Skeletal muscle satellite cell (primary cell): Measurements from ENCODE around the gene ALDH3A2.

ENCODE experiments used
- H3K27me3 ChIP-seq: 2 replicates; pipeline ENCODE4 v1.7.0; 2013; ENCODE audit warnings: low read length; ENCODE audit not compliant: control insufficient read depth, insufficient read depth
- H3K36me3 ChIP-seq: 2 replicates; pipeline ENCODE4 v1.7.0; 2013; ENCODE audit warnings: mild to moderate bottlenecking, control low read depth, low read length; ENCODE audit not compliant: insufficient read depth
- H3K4me1 ChIP-seq: 2 replicates; pipeline ENCODE4 v1.7.0; 2013; ENCODE audit warnings: low read length; ENCODE audit not compliant: control insufficient read depth, insufficient read depth
- H3K4me2 ChIP-seq: 2 replicates; pipeline ENCODE4 v1.7.0; 2013; ENCODE audit warnings: mild to moderate bottlenecking, low read length
- H3K4me3 ChIP-seq: 2 replicates; pipeline ENCODE4 v1.7.0; 2013; ENCODE audit warnings: low read length
- H3K9ac ChIP-seq: 2 replicates; pipeline ENCODE4 v1.7.0; 2013; ENCODE audit warnings: mild to moderate bottlenecking, low read depth, low read length, moderate library complexity
- H3K9me3 ChIP-seq: replicated peaks from 2 replicates; pipeline ENCODE4 v1.7.0; 2013; ENCODE audit warnings: mild to moderate bottlenecking, control low read depth, low read length

Gene ALDH3A2

GRCh38 chr17:19652595-19652994 lies 4.0 kb downstream of the ALDH3A2 start:
- H3K9me3 ChIP-seq: no peaks in the 10 kb centered on the region
- H3K4me2 ChIP-seq: peak overlapping the region; percentile 89
- peaks cover 32% of the 10 kb centered on the region for H3K36me3 ChIP-seq
- H3K27me3 ChIP-seq: no peaks in the 10 kb centered on the region
- no peak overlapping the region for H3K4me3 ChIP-seq
- H3K4me1 ChIP-seq: peaks cover 28% of the 10 kb centered on the region
- H3K9ac ChIP-seq: no peak overlapping the region

DNA sequence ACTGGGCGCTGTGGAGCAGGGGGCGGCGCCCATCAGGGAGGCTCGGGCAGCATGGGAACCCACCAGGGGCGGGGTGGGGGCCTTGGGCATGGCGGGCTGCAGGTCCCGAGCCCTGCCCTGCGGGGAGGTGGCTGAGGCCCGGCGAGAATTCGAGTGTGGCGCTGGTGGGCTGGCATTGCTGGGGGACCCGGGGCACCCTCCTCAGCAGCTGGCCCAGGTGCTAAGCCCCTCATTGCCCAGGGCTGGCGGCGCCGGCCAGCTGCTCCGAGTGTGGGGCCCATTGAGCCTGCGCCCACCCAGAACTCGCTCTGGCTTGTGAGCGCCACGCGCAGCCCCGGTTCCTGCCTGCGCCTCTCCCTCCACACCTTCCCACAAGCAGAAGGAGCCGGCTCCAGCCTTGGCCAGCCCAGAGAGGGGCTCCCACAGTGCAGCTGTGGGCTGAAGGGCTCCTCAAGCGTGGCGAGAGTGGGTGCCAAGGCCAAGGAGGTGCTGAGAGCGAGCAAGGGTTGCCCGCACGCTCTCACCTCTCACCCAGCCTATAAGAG lies 5.9 kb downstream of the ALDH3A2 start:
- peaks cover 36% of the 10 kb centered on the region for H3K36me3 ChIP-seq
- no peaks in the 10 kb centered on the region for H3K9me3 ChIP-seq
- no peak overlapping the region for H3K9ac ChIP-seq
- no peak overlapping the region for H3K4me3 ChIP-seq
- H3K4me1 ChIP-seq: peaks cover 23% of the 10 kb centered on the region
- H3K27me3 ChIP-seq: no peaks in the 10 kb centered on the region
- H3K4me2 ChIP-seq: no peak overlapping the region

DNA sequence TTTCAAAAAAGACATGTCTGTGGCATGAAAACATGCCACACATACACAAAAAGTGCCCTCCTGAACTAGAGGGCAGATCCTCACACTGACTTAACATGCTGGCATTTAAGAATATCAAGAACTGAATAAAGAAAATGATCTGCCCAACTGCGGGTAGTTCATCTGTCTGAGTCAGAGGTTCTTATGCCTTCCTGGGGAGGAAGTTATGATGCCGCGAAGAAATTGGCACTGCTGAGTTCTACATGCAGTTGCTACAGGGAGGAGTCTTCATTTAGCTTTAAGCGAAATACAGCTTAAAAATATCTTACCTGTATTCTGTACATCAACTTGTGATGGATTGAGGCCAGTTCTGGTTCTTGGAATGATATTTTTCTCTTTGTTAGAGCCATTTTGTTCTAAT lies 6.3 kb downstream of the ALDH3A2 start:
- peaks cover 23% of the 10 kb centered on the region for H3K4me1 ChIP-seq
- H3K9ac ChIP-seq: no peak overlapping the region
- H3K36me3 ChIP-seq: peaks cover 37% of the 10 kb centered on the region
- H3K9me3 ChIP-seq: no peaks in the 10 kb centered on the region
- no peak overlapping the region for H3K4me3 ChIP-seq
- H3K4me2 ChIP-seq: no peak overlapping the region
- no peaks in the 10 kb centered on the region for H3K27me3 ChIP-seq

DNA sequence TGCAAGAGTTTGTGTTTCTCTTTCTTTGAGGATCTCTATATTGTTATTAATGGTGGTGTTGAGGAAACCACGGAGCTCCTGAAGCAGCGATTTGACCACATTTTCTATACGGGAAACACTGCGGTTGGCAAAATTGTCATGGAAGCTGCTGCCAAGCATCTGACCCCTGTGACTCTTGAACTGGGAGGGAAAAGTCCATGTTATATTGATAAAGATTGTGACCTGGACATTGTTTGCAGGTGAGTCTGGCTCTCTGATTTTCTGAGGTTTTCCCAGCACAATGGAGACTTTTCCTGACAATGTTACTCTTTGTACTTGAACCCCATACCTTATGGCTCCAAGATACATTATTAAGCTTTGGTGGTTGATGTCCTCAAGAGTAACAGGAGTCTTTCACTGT lies 7.8 kb downstream of the ALDH3A2 start:
- Histone ChIP-seq H3K4me3 (no peak overlapping the region), H3K36me3 (peaks cover 48% of the 10 kb centered on the region), H3K9me3 (no peaks in the 10 kb centered on the region)

GRCh38 chr17:19656851-19657581 lies 8.5 kb downstream of the ALDH3A2 start:
- Histone ChIP-seq H3K9me3 (no peaks in the 10 kb centered on the region), H3K36me3 (peaks cover 46% of the 10 kb centered on the region), H3K4me3 (no peak overlapping the region), H3K9ac (no peak overlapping the region), H3K27me3 (no peaks in the 10 kb centered on the region), H3K4me1 (peaks cover 11% of the 10 kb centered on the region), H3K4me2 (no peak overlapping the region)

More for the DNA sequence above, 7.8 kb downstream of the ALDH3A2 start:
- Histone ChIP-seq H3K4me1 (peaks cover 18% of the 10 kb centered on the region), H3K27me3 (no peaks in the 10 kb centered on the region), H3K9ac (no peak overlapping the region), H3K4me2 (no peak overlapping the region)

DNA sequence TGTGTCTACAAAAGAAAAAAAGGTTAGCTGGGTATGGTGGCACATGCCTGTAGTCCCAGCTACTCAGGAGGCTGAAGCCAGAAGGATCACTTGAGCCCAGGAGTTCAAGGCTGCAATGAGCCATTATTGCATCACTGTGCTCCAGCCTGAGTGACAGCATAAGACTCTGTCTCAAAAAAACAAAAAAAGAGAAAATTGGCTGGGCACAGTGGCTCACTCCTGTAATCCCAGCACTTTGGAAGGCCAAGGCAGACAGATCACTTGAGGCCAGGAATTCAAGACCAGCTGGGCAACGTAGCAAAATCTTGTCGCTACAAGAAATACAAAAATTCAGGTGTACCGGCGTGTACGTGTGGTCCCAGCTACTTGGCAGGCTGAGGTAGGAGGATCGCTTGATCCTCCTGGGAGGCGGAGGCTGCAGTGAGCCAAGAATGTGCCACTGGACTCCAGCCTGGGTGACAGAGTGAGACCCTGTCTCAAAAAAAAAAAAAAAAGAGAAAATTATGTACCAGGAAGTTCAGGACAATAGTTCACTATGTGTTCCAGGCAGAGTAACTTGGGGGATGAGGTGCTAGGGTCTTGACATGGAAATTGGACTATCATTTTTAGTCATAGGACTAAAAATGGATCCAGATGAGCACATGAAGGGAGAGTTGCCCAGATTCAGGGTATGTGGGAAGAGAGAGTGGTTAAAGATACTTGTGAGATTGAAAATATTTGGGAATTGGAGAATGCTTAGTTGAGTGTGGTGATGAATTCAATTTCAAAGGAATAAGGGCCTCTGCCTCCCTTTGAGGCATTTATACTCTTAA lies 11.0 kb downstream of the ALDH3A2 start:
- H3K9me3 ChIP-seq: no peaks in the 10 kb centered on the region
- H3K27me3 ChIP-seq: no peaks in the 10 kb centered on the region
- no peaks in the 10 kb centered on the region for H3K4me1 ChIP-seq
- H3K4me3 ChIP-seq: no peak overlapping the region
- peaks cover 65% of the 10 kb centered on the region for H3K36me3 ChIP-seq
- no peak overlapping the region for H3K4me2 ChIP-seq
- no peak overlapping the region for H3K9ac ChIP-seq

DNA sequence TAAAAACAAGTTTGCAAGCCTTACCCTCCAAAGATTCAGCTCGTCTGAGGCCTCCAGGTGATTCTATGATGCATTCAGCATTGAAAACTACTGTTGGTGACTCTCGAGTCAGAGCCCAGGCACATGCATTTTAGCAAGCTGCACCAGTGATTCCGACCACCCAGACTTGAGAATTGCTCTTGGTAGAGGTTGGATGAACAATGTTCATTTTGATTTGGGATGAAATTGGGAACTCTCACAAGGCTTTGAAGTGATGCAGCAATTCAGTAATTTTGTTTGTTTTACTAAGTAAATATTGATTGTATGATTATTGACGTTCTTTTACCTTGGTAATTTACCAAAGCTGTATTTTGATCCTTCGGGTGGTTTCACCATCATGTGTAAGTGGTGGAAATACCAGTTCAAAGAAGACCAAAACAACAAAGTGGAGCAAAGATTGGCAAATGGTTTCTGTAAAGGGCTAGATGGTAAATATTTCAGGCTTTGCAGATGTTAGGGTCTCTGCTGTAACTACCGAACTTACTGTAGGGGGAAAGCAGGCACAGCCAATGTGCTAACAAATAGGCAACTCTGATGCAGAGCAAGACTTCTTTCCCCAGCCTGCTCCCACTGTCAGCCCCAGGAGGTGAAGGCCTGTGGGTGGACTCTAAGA lies 11.8 kb downstream of the ALDH3A2 start:
- Histone ChIP-seq H3K9ac (no peak overlapping the region), H3K36me3 (peaks cover 63% of the 10 kb centered on the region), H3K4me3 (no peak overlapping the region), H3K4me2 (no peak overlapping the region), H3K27me3 (no peaks in the 10 kb centered on the region), H3K9me3 (no peaks in the 10 kb centered on the region), H3K4me1 (no peaks in the 10 kb centered on the region)

DNA sequence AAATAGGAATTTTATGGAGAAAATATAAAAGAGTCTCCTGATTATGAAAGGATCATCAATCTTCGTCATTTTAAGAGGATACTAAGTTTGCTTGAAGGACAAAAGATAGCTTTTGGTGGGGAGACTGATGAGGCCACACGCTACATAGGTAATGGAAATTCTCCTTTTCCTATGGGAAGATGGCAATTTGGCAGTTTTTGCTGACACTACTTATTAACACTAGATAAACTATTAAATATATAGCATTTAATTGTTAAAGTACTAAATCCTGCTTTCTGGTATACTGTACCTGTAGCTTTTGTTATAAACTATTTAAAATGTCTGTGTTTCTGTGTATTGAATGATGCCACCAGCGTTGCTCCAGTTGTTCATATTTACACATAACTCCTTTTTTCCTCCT lies 12.6 kb downstream of the ALDH3A2 start:
- H3K9ac ChIP-seq: no peak overlapping the region

GRCh38 chr17:19663097-19663496 lies 14.5 kb downstream of the ALDH3A2 start:
- H3K36me3 ChIP-seq: peaks cover 48% of the 10 kb centered on the region
- no peak overlapping the region for H3K9ac ChIP-seq
- no peaks in the 10 kb centered on the region for H3K9me3 ChIP-seq
- no peak overlapping the region for H3K4me2 ChIP-seq
- no peaks in the 10 kb centered on the region for H3K4me1 ChIP-seq
- H3K4me3 ChIP-seq: no peak overlapping the region
- no peaks in the 10 kb centered on the region for H3K27me3 ChIP-seq

More for the DNA sequence above, 12.6 kb downstream of the ALDH3A2 start:
- no peak overlapping the region for H3K4me3 ChIP-seq
- H3K36me3 ChIP-seq: peaks cover 62% of the 10 kb centered on the region
- H3K27me3 ChIP-seq: no peaks in the 10 kb centered on the region
- no peak overlapping the region for H3K4me2 ChIP-seq
- H3K4me1 ChIP-seq: no peaks in the 10 kb centered on the region
- no peaks in the 10 kb centered on the region for H3K9me3 ChIP-seq

DNA sequence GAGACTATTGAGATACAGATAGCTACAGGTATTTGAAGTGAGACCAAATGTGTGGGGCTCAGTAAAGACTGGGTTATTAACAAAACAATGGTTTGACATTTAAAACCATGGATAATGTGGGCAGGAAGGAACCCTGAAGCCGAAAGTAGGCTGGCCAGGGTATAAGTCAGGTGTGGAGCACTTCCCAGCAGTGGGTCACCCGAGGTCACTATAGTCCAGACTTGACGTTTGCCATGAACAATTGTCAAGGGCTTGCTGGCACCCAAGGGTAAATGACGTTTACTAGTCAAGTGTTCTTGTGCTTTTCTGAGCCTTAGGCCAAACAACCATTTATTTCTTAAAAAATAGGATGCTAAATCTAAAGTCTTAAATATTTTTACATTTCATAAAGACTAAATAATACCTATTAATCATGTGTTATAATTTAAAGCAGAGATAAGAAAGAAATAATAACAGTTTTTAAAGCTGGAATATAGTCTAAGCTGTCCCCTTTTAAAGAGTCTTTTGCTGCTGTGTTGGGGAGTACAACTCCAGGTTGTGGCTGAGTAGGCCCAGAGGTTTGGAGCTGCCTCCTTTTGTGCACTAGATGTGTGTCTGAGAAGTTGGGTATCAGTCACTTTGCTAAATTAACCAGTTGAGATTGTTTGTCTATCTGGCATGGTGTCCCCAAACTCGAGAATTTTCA lies 15.7 kb downstream of the ALDH3A2 start:
- Histone ChIP-seq H3K4me3 (no peak overlapping the region), H3K4me2 (no peak overlapping the region), H3K27me3 (no peaks in the 10 kb centered on the region), H3K36me3 (peaks cover 48% of the 10 kb centered on the region), H3K9ac (no peak overlapping the region), H3K4me1 (no peaks in the 10 kb centered on the region), H3K9me3 (no peaks in the 10 kb centered on the region)

DNA sequence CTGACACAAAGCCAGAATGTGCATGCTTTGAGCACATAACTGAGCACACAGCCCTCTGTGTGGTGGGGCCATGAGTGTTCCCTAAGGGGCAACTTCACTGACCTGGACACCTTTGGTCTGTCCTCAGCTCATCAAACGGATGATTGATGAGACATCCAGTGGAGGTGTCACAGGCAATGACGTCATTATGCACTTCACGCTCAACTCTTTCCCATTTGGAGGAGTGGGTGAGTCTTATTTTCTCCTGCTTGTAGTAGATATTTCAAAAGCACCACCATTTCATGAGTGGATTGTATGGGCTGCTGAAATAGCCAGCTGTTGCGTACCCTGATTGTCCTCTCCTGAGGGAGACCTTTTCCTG lies 16.2 kb downstream of the ALDH3A2 start:
- H3K36me3 ChIP-seq: peaks cover 47% of the 10 kb centered on the region

More for the DNA sequence above, 16.2 kb downstream of the ALDH3A2 start:
- no peak overlapping the region for H3K4me2 ChIP-seq
- H3K9ac ChIP-seq: no peak overlapping the region
- H3K9me3 ChIP-seq: no peaks in the 10 kb centered on the region
- H3K4me3 ChIP-seq: no peak overlapping the region
- no peaks in the 10 kb centered on the region for H3K4me1 ChIP-seq
- H3K27me3 ChIP-seq: no peaks in the 10 kb centered on the region
